ENCODE results near the gene NRIP2.
"Not testable (repeated sequence)": the region's sequence is repeated elsewhere in the genome, so short reads cannot be mapped to it uniquely, and the experiment has no call there.

Gene NRIP2

DNA sequence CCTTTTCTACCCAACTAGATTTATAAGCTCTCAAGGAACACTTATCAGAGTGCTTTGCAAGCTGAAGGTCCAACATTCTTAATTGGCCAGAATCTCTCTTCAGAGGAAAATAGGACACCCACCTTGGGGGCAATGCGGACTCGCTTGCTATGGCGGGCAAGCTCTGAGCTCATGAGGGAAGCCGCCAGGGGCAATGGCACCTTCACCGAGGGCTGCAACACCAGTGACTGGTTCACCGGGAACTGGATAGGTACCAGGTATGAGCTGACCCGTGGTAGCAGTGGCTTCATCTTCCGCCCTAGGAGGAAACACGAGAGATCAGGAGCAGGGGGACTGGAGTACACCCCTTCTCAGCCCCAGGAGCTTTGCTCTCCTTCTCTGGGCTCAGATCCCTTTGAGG is 29.4 kb upstream of the NRIP2 start:
- H3K4me3 ChIP-seq (ENCODE audit: low read length), result no peak overlapping the region

DNA sequence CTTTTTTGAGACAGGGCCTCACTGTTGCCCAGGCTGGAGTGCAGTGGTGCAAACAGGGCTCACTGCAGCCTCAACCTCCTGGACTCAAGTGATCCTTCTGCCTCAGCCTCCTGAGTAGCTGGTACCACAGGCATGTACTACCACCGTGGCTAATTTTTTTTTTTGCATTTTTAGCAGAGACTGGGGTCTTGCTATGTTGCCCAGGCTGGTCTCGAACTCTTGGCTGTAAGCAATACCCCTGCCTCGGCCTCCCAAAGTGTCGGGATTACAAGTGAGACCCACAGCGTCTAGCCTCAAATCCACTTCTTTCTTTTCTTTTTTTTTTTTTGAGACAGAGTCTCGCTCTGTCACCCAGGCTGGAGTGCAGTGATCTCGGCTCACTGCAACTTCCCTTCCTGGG is 28.6 kb upstream of the NRIP2 start:
- not testable (repeated sequence) for DNase-seq (ENCODE audit: low read depth); H3K4me3 ChIP-seq (ENCODE audit: low read length)

More for the DNA sequence above, 29.4 kb upstream of the NRIP2 start:
- no peak for DNase-seq (ENCODE audit: low read depth)
- TF ChIP-seq, protein P1, sequence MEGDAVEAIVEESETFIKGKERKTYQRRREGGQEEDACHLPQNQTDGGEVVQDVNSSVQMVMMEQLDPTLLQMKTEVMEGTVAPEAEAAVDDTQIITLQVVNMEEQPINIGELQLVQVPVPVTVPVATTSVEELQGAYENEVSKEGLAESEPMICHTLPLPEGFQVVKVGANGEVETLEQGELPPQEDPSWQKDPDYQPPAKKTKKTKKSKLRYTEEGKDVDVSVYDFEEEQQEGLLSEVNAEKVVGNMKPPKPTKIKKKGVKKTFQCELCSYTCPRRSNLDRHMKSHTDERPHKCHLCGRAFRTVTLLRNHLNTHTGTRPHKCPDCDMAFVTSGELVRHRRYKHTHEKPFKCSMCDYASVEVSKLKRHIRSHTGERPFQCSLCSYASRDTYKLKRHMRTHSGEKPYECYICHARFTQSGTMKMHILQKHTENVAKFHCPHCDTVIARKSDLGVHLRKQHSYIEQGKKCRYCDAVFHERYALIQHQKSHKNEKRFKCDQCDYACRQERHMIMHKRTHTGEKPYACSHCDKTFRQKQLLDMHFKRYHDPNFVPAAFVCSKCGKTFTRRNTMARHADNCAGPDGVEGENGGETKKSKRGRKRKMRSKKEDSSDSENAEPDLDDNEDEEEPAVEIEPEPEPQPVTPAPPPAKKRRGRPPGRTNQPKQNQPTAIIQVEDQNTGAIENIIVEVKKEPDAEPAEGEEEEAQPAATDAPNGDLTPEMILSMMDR (IDR thresholded peaks at IDR 0.05; ENCODE audit: insufficient read depth, low read depth, low read length, missing control alignments), result no peak

DNA sequence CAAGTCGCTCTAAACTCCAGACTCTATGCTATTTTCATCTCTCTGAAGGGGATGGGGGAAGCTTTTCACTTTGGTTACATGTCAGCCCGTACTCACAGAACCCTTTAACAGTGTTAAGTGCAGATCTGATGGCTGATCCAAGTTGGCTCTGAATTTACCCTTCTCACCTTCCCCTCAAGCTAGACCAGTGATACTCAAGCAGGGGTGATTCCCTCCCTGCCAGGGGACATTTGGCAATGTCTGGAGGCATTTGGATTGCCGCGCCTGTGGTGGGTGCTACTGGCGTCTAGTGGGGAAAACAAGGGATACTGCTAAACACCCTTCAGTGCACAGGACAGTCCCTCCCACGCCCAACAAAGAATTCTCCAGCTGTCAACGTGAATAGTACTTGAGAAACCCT is 28.0 kb upstream of the NRIP2 start:
- TF ChIP-seq, protein P1 (IDR thresholded peaks at IDR 0.05; ENCODE audit: insufficient read depth, low read depth, low read length, missing control alignments), result no peak
- DNase-seq (ENCODE audit: low read depth), result no peak
- no peak overlapping the region for H3K4me3 ChIP-seq (ENCODE audit: low read length)

DNA sequence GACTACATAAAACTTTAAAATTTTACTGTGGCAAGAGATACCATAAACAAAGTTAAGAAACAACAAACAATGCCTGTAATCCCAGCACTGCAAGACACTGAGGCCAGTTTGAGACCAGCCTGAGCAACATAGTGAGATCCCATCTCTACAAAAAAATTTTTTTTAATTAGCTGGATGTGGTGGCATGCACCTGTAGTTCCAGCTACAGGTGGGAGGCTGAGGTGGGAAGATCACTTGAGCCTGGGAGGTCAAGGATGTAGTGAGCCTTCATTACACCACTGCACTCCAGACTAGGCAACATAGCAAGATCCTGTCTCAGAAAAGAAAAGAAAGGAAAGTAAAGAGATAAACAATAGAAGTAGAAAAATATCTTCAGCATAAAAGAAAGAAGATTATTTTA is 25.3 kb upstream of the NRIP2 start:
- no peak for DNase-seq (ENCODE audit: low read depth)
- no peak overlapping the region for H3K4me3 ChIP-seq (ENCODE audit: low read length)
- TF ChIP-seq, protein P1 (IDR thresholded peaks at IDR 0.05; ENCODE audit: insufficient read depth, low read depth, low read length, missing control alignments), result no peak

DNA sequence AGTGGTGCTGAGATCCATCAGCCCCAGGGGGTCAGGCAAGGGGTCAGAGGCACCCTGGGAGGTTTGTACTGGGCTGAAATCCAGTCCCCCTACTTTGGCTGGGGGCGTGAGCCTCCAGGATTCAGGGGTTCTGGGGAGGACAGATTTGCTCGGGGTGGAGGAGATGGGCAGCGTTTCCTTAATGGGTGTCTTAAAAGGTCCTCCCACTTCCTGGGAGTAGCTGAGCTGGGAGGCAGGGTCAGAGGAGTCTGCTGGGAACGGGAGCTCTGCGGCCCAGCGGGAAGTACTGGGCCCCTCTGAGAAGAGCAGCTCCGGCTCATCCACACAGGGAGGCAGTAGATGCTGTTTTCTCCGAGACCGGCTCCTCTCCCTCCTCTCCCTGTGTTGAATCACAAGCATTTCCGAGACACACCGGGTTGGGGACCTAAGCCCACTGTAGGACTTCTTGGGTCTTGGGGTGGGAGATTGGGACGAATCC is 24.1 kb upstream of the NRIP2 start:
- no peak overlapping the region for H3K4me3 ChIP-seq (ENCODE audit: low read length)
- TF ChIP-seq, protein P1 (IDR thresholded peaks at IDR 0.05; ENCODE audit: insufficient read depth, low read depth, low read length, missing control alignments), result no peak
- DNase-seq (ENCODE audit: low read depth), result no peak

DNA sequence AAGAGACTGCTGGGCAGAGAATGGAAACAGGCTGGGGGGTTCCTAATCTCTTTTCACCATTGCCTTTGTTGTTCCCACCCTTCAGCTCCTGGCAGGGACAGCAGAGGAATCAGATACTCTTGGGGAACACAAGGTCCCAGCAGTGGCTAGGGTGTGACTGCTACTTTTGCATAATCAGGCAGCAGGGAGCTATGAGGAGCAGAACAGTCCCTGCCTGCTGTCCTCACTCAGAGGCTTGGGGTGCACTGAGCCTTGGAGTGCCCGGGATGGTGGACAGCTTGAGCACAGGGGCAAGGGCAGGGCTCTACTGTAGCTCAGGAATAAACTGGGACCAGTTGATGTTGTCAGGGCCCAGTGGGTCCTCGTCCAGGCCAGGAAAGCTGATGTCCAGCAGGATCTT is 23.5 kb upstream of the NRIP2 start:
- TF ChIP-seq, protein P1 (IDR thresholded peaks at IDR 0.05; ENCODE audit: insufficient read depth, low read depth, low read length, missing control alignments), result no peak
- H3K4me3 ChIP-seq (ENCODE audit: low read length), result no peak overlapping the region
- no peak for DNase-seq (ENCODE audit: low read depth)

DNA sequence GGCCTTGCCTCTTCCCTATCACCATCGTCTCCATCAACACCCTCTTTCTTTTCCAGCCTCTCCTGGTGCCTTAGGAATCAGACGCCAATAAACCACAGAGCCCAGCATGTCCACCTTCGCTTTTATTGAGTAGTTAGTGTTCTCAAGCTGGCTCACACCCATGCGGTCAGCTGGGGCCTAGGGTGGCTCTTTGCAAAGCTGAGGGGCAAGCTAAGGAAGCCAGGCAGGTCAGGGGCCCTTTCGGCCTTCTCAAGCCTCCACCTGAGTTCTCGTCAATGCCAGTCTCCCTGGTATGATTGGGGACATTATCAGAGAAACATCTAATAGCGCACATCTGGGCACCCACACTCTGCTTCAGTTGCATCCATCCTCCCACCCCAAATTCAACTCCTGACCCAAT is 22.7 kb upstream of the NRIP2 start:
- H3K4me3 ChIP-seq (ENCODE audit: low read length), result no peak overlapping the region
- TF ChIP-seq, protein P1 (IDR thresholded peaks at IDR 0.05; ENCODE audit: insufficient read depth, low read depth, low read length, missing control alignments), result no peak
- DNase-seq (ENCODE audit: low read depth), result no peak

All from epithelial cell of esophagus (primary cell).